BJ (cell line): ENCODE measurements around the gene DYNC1H1. TPM values are rescaled to one million over a fixed set of nuclear protein-coding genes. Genes with fewer than 3 reads are reported as not detected.

Experiments used
- CTCF ChIA-PET: fragments of 350-600 bp; formaldehyde crosslinking; extraction: SDS; loops from one replicate; lab custom pipeline; 2021; ENCODE audit warnings: antibody characterized with exemption, inconsistent platforms; lab: Yijun Ruan, JAX
- POLR2A ChIA-PET: fragments of 300-600 bp; sonication (Branson Sonifier 250); formaldehyde crosslinking; extraction: SDS; loops from one replicate; lab custom pipeline; 2021; ENCODE audit warnings: antibody characterized with exemption; lab: Charles Lee
- DNase-seq: peaks from one replicate; pipeline ENCODE4 v3.0.0-alpha.2; 2011; ENCODE audit warnings: low read depth
- H3K27me3 ChIP-seq: 2 replicates; pipeline ENCODE4 v1.6.0; 2011; ENCODE audit warnings: low read length; ENCODE audit not compliant: control insufficient read depth, insufficient read depth
- H3K36me3 ChIP-seq: 2 replicates; pipeline ENCODE4 v1.5.1; 2011; ENCODE audit warnings: low read length; ENCODE audit not compliant: control insufficient read depth, insufficient read depth
- H3K4me3 ChIP-seq: 2 replicates; pipeline ENCODE4 v1.5.1; 2011; ENCODE audit warnings: low read depth, mild to moderate bottlenecking, control low read depth, low read length
- polyA plus RNA-seq: library from polyadenylated mRNA; depleted of rRNA; stranded (reverse); fragments of >200 nt; gene quantifications from 2 replicates; pipeline ENCODE4 v1.2.3, GENCODE V29; 2011
- TF ChIP-seq, protein P1 (sequence below): IDR thresholded peaks from 2 replicates; pipeline ENCODE4 v1.5.1; 2011; ENCODE audit warnings: low read depth, mild to moderate bottlenecking, control low read depth, inconsistent platforms, low read length, moderate library complexity; ENCODE audit not compliant: insufficient read depth

Gene DYNC1H1
- polyA plus RNA-seq, 1 experiment: 139 TPM

DNA sequence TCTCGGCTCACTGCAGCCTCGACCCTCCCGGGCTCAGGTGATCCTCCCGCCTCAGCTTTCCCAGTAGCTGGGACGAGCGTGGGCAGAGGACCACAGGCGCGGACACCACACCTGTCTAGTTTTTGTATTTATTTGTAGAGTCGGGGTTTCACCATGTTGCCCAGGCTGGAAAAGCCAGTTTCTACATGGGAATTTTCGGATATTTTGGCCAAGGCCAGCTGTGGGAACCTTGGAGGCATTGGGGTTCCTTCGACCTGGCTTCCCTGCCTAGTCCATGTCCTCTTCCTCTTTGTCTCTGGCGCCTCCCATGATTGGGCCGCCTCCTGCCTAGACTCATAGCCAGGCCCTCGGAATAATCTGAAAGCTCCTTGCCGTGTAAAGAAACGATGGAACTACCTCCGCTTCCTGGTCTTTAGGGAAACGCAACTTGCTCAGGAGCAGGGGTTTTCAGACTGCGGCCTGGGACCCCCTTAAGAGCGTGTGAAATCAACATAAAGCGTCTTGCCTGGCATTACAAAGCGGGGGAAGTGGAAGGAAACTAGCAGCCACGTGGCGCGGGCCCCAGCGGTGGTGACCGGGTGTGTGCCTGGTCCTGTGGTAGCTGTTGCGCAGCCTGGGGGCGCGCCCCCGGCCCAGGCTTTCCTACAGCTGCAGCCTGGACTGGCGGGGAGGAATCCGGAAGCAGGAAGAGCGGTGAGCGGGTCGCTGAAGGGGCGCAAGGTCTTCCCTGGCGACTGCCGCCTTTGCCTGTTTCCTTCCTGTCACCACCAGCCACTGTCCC is 123.8 kb downstream of the DYNC1H1 start:
- Histone ChIP-seq H3K36me3 (peaks cover 4% of the 10 kb centered on the region), H3K27me3 (no peaks in the 10 kb centered on the region), H3K4me3 (peak overlapping the region; percentile 56)
- ChIA-PET POLR2A (no interaction called here), CTCF (interaction anchor here (1.0 to 2.0 kb wide), 5 partner anchors 8 to 227 kb away, joined by 3 to 8 read pairs (median 4); no protein-coding TSS in a partner anchor)
- DNase-seq: no peak
- TF ChIP-seq, protein P1, sequence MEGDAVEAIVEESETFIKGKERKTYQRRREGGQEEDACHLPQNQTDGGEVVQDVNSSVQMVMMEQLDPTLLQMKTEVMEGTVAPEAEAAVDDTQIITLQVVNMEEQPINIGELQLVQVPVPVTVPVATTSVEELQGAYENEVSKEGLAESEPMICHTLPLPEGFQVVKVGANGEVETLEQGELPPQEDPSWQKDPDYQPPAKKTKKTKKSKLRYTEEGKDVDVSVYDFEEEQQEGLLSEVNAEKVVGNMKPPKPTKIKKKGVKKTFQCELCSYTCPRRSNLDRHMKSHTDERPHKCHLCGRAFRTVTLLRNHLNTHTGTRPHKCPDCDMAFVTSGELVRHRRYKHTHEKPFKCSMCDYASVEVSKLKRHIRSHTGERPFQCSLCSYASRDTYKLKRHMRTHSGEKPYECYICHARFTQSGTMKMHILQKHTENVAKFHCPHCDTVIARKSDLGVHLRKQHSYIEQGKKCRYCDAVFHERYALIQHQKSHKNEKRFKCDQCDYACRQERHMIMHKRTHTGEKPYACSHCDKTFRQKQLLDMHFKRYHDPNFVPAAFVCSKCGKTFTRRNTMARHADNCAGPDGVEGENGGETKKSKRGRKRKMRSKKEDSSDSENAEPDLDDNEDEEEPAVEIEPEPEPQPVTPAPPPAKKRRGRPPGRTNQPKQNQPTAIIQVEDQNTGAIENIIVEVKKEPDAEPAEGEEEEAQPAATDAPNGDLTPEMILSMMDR: no peak

DNA sequence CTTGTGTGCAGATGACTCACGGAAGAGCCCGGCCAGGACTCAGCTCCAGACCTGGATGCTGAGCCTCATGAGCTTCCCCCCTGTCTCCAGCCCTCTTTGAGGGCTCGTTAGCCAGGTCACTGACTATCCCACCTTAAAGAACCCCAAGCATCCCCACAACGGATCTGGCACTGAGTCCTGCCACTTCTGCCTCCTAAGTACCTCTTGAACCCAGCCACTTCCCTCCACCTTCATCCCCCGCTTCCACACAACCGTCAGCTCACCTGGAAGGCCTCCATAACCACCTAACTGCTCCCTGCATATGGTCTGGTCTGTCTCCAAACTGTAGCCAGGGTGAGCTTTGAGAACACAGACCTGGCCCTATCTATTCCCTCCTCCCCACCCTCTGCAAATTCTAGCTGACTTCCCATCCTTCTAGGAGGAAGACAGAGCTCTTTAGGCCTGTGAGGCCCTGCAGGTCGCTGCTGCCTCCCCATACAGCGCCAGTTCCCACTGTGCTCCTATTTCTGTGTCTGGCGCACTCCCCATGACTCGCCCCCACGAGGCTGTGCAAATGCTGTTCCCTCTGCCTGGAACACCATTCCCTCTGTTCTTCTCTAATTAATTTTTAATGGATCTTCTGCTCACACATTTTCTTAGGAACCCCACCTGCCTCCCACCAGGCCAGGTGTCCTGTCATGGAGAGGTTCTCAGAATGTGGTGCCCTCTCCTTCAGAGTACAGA is 125.4 kb downstream of the DYNC1H1 start:
- ChIA-PET CTCF (interaction anchor here (0.6 to 2.0 kb wide), 5 partner anchors 16 to 225 kb away, joined by 3 to 5 read pairs (median 3); no protein-coding TSS in a partner anchor), POLR2A (interaction anchor here (0.5 kb wide), 1 partner anchor 22 kb away, joined by 3 read pairs; no protein-coding TSS in a partner anchor)
- H3K4me3 ChIP-seq: no peak overlapping the region
- TF ChIP-seq, protein P1: no peak
- peaks cover 3% of the 10 kb centered on the region; the same call in 1 of the 2 replicates for H3K36me3 ChIP-seq
- no peak for DNase-seq
- no peaks in the 10 kb centered on the region for H3K27me3 ChIP-seq

GRCh38 chr14:102090713-102091112 is 126.3 kb downstream of the DYNC1H1 start:
- ChIA-PET CTCF (no interaction called here), POLR2A (no interaction called here)
- DNase-seq: no peak
- Histone ChIP-seq H3K27me3 (no peaks in the 10 kb centered on the region), H3K4me3 (no peak overlapping the region), H3K36me3 (no peaks in the 10 kb centered on the region)
- TF ChIP-seq, protein P1: no peak

GRCh38 chr14:102092806-102093205 is 128.4 kb downstream of the DYNC1H1 start:
- Histone ChIP-seq H3K27me3 (no peaks in the 10 kb centered on the region), H3K4me3 (no peak overlapping the region), H3K36me3 (no peaks in the 10 kb centered on the region)
- no peak for DNase-seq
- TF ChIP-seq, protein P1: no peak
- CTCF ChIA-PET: interaction anchor here (1.8 kb wide), 1 partner anchor 132 kb away, joined by 3 read pairs; no protein-coding TSS in a partner anchor
- POLR2A ChIA-PET: no interaction called here

DNA sequence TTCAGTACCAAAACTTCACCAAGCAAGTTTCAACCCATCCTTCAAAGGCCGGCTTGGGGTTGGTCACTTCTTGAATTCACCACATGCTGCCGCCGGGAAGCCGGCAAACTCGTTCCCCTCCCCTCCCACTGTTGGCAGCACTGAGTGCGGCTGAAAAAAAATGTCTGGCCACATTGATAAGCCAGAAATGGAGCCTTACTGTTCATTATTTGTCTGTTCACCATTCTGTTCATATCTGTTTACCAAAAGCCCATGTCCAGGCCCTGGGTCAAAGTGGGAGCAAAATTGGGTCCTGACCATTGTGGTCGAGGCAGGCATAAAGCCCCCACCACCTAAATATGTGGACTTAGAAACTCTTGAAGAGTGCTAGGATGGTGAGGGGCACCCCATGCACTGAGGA is 129.7 kb downstream of the DYNC1H1 start:
- Histone ChIP-seq H3K36me3 (no peaks in the 10 kb centered on the region), H3K27me3 (no peaks in the 10 kb centered on the region), H3K4me3 (no peak overlapping the region)
- ChIA-PET POLR2A (interaction anchor here (0.5 kb wide), 1 partner anchor 31 kb away, joined by 3 read pairs; no protein-coding TSS in a partner anchor), CTCF (no interaction called here)
- no peak for DNase-seq
- TF ChIP-seq, protein P1: no peak
